GM13976 (cell line): ENCODE results near the gene HCRTR1.

ENCODE experiments used
- DNase-seq: peaks from one replicate; pipeline ENCODE4 v3.0.0; 2012; ENCODE audit warnings: low spot score
- in situ Hi-C: fragments of 300-500 bp; cut with MboI; formaldehyde crosslinking; loops from one replicate; pipeline ENCODE4 v1.12.0; 2022; ENCODE audit warnings: low sequenced_read_pairs, mixed read lengths, inconsistent platforms; ENCODE audit not compliant: unreplicated experiment
- TF ChIP-seq, protein P1 (sequence below): IDR thresholded peaks from 2 replicates; pipeline ENCODE4 v1.5.1; 2012; ENCODE audit warnings: borderline replicate concordance, mild to moderate bottlenecking; ENCODE audit not compliant: insufficient read depth; ENCODE audit errors: extremely low read depth, missing control alignments, control extremely low read depth

Gene HCRTR1

DNA sequence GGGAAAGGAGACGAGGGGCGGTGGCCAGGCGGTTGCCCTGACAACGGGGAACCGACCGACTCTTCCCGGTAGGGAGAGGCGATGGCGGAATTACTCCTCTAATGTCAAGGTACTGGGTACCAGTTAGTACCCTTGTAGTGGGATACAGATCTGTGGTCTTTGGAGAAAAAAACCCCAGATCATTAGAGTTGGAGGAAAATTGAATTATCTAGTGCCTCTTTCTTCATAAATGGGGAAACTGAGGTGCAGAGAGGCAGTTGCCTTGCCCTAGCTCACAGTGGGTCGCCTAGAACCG lies 27.7 kb downstream of the HCRTR1 start:
- TF ChIP-seq, protein P1, sequence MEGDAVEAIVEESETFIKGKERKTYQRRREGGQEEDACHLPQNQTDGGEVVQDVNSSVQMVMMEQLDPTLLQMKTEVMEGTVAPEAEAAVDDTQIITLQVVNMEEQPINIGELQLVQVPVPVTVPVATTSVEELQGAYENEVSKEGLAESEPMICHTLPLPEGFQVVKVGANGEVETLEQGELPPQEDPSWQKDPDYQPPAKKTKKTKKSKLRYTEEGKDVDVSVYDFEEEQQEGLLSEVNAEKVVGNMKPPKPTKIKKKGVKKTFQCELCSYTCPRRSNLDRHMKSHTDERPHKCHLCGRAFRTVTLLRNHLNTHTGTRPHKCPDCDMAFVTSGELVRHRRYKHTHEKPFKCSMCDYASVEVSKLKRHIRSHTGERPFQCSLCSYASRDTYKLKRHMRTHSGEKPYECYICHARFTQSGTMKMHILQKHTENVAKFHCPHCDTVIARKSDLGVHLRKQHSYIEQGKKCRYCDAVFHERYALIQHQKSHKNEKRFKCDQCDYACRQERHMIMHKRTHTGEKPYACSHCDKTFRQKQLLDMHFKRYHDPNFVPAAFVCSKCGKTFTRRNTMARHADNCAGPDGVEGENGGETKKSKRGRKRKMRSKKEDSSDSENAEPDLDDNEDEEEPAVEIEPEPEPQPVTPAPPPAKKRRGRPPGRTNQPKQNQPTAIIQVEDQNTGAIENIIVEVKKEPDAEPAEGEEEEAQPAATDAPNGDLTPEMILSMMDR: no peak
- in situ Hi-C loops: no loop called here
- no peak for DNase-seq

DNA sequence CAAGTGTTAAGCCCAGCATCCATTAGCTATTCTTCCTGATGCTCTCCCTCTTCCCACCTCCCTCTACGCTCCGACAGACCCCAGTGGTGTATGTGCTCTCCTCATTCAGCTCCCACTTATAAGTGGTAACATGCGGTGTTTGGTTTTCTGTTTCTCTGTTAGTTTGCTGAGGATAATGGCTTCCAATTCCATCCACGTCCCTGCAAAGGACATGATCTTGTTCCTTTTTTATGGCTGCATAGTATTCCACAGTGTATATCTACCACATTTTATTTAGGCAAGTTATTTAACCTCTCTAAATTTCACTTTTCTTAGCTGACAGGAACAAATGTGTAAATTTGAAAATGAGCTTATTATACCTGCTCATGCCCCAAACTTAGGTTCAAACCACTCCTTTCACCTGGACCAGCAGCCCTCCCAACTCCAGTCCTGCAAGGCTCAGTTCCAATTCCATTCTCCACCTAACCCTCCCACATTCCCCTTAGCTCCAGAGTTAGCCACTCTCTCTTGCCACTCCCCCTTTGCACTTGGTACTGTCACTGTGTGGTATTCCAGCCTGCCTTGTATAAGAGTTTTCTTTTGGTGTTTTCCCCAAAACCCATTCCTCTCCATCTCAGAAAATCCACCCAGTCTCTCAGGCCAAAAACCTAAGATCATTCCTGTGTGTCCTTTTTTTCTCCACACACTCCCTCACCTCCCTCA lies 28.9 kb downstream of the HCRTR1 start:
- in situ Hi-C loops: no loop called here
- TF ChIP-seq, protein P1: no peak
- DNase-seq: no peak

DNA sequence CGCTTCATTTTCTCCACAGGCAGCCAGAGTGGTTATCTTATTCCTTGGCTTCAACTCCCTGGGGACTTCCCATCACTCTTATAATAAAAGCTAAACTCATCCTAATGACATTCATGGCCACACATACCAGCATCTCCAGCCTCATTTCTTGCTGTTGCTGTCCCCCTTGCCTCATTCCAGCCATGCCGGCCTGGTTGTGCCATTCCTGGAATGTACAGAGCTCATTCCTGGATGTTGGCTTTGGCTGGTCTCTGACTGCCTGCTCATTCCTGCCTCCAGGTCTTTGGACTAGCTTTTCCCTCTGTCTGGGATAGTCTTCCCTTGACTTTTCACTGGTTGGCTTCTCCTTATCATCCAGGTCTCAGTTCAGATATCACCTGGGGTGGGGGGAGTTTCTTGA lies 29.6 kb downstream of the HCRTR1 start:
- DNase-seq: no peak
- in situ Hi-C loops: no loop called here
- TF ChIP-seq, protein P1: no peak

DNA sequence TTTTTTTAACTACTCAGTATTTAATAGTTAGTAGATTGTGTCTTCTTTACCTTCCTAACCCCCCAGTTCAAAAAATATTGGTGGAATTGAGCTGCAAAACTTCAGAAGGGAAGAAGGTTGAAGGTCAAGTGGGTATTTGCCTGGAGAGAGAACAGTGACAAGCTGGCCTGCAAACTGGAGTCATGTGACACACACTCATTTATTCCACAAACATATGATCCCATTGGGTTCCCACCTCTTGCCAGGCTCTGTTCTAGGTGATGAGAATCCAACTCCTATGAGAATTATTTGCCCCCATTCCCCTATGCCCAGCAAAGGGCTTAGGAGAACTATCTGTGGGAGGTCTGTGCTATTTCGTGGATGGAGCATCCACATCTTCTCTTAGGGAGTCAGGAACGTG lies 30.7 kb downstream of the HCRTR1 start:
- in situ Hi-C loops: no loop called here
- TF ChIP-seq, protein P1: no peak
- DNase-seq: no peak

DNA sequence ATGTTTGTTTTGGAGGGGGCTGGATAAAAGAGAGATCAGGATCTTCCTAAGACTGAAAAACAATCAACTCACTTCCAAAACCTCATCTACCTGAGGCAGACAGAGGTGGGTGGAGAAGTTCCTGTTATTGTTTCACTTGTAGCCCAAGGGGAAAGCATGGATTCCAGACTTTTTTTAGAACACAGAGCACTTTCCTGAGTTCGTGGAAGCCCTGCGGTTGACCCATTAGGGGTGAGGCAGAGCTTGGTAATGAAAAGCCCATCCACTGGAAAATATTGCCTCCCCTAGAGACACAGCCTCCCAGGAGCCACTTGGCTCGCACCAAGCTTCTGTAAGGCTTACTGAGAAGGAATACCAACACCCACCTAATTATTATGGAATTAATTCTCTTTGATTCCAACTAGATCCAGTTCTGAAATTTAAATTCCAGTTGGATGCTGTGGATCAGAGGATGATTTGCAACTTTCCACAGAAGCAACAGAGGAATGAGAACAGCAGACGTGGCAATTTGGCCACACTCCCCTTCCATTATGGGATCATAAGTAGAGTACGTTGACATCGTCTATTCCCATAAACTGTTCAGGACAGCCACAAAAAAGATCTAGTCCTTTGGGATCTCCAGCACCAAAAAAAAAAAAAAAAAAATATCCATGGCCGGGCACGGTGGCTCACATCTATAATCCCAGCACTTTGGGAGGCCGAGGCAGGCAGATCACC lies 31.3 kb downstream of the HCRTR1 start:
- in situ Hi-C loops: no loop called here
- TF ChIP-seq, protein P1: no peak
- no peak for DNase-seq

DNA sequence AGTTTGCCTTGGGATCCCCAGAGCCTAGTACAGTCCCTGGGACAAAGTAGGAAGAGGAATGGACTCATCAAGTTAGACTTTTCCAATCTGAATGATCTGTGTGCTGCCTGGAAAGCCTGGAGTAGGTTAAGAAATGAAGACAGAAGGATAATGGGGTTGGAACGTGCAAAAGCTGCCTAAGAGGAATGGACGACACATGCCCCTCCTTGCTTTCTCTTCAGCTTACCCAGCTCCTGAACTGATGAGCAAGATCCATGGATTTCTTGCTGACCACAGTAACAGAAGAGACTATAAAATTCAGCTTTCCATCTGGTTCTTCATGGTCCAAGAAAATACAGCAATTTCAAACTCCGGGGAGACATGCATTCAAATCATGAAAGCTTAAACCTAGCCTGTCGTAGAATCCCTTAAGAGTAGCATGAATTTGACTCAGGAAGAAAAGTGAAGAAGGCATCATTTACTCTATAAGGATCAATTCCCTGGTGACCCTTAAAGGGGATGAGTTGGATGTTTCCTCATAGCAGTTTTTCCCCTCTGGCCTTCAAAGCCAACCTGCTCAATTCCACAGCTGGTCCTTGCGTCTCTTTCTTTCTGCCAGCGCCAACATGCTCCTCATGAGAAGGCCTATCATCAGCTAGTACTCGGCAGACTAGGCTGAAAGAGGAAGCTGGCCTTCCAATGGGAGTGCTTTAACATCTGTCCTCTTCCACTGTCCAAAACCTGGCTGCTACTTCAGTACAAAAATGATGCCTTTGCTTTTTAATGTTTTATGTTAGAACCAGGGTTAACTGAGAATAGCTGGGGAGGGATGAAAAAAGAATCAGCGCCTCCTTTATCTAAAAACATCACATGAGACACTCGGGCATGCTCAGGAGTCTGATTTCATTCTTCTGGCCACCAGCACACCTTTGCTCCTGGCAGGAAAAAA lies 32.9 kb downstream of the HCRTR1 start:
- TF ChIP-seq, protein P1: no peak
- DNase-seq: no peak
- in situ Hi-C loops: loop anchor here (25.0 kb wide), 1 partner anchor 312 kb away; no protein-coding TSS in a partner anchor
